Astrocyte (in vitro differentiated cells and primary cell): ENCODE measurements around the gene BCAS1. TPM values are rescaled to one million over a fixed set of nuclear protein-coding genes. Genes with fewer than 3 reads are reported as not detected.

Experiments used
- DNase-seq: peaks from one replicate; pipeline ENCODE4 v3.0.0-alpha.2; 2010; ENCODE audit warnings: low read depth
- FAIRE-seq: peaks from 2 replicates; lab custom pipeline; 2011; peaks lifted over from hg19 to GRCh38; lab: Jason Lieb, UNC
- H2AFZ ChIP-seq: 2 replicates; pipeline ENCODE4 v1.6.0; 2012; ENCODE audit warnings: low read depth, low read length, inconsistent platforms
- H3K27ac ChIP-seq: 2 replicates; pipeline ENCODE4 v1.5.1; 2011; ENCODE audit warnings: low read depth, low read length, inconsistent platforms
- H3K27me3 ChIP-seq: 2 replicates; pipeline ENCODE4 v1.6.0; 2011; ENCODE audit warnings: low read length, inconsistent platforms; ENCODE audit not compliant: insufficient read depth
- H3K36me3 ChIP-seq: 2 replicates; pipeline ENCODE4 v1.5.1; 2011; ENCODE audit warnings: low read length, inconsistent platforms; ENCODE audit not compliant: insufficient read depth
- H3K4me1 ChIP-seq: 2 replicates; pipeline ENCODE4 v1.5.1; 2011; ENCODE audit warnings: low read length, inconsistent platforms; ENCODE audit not compliant: insufficient read depth
- H3K4me2 ChIP-seq: 2 replicates; pipeline ENCODE4 v1.6.0; 2012; ENCODE audit warnings: low read length, inconsistent platforms
- H3K4me3 ChIP-seq: 2 replicates; pipeline ENCODE4 v1.5.1; 2011; ENCODE audit warnings: low read depth, mild to moderate bottlenecking, low read length, inconsistent platforms; ENCODE audit not compliant: insufficient read depth
- H3K79me2 ChIP-seq: 2 replicates; pipeline ENCODE4 v1.6.0; 2012; ENCODE audit warnings: mild to moderate bottlenecking, low read length, inconsistent platforms; ENCODE audit not compliant: insufficient read depth
- H3K9ac ChIP-seq: 2 replicates; pipeline ENCODE4 v1.6.0; 2012; ENCODE audit warnings: mild to moderate bottlenecking, low read length, inconsistent platforms
- H3K9me3 ChIP-seq: 2 replicates; pipeline ENCODE4 v1.5.1; 2012; ENCODE audit warnings: low read depth, mild to moderate bottlenecking, low read length, inconsistent platforms; ENCODE audit not compliant: insufficient read depth
- H4K20me1 ChIP-seq: 2 replicates; pipeline ENCODE4 v1.6.0; 2012; ENCODE audit warnings: low read length, inconsistent platforms; ENCODE audit not compliant: insufficient read depth
- H3K27ac Mint-ChIP-seq: one replicate; pipeline ENCODE4 v1.8.0; 2021; ENCODE audit warnings: mild to moderate bottlenecking, mixed read lengths; ENCODE audit not compliant: unreplicated experiment
- H3K27me3 Mint-ChIP-seq: one replicate; pipeline ENCODE4 v1.8.0; 2021; ENCODE audit warnings: low read depth, mixed read lengths; ENCODE audit not compliant: unreplicated experiment
- H3K36me3 Mint-ChIP-seq: one replicate; pipeline ENCODE4 v1.8.0; 2021; ENCODE audit warnings: low read depth, mixed read lengths; ENCODE audit not compliant: unreplicated experiment
- H3K4me1 Mint-ChIP-seq: one replicate; pipeline ENCODE4 v1.8.0; 2021; ENCODE audit warnings: low read depth, mixed read lengths; ENCODE audit not compliant: unreplicated experiment
- H3K4me3 Mint-ChIP-seq: one replicate; pipeline ENCODE4 v1.8.0; 2021; ENCODE audit warnings: mild to moderate bottlenecking, moderate library complexity, mixed read lengths; ENCODE audit not compliant: unreplicated experiment
- H3K9me3 Mint-ChIP-seq: one replicate; pipeline ENCODE4 v1.8.0; 2021; ENCODE audit warnings: mild to moderate bottlenecking, mixed read lengths; ENCODE audit not compliant: unreplicated experiment
- EZH2 ChIP-seq: IDR thresholded peaks from 2 replicates; pipeline ENCODE4 v1.6.1; 2012; ENCODE audit warnings: mild to moderate bottlenecking, low read length, inconsistent platforms; ENCODE audit not compliant: insufficient read depth
- total RNA-seq: library from RNA; stranded (reverse); gene quantifications from 2 replicates; pipeline ENCODE4 v1.2.1, GENCODE V29; 2021
- TF ChIP-seq, protein P1 (sequence below): IDR thresholded peaks from 2 replicates; pipeline ENCODE4 v1.5.1; 2011; ENCODE audit warnings: low read depth, mild to moderate bottlenecking, inconsistent platforms, low read length, moderate library complexity; ENCODE audit not compliant: insufficient read depth

BCAS1 gene
- total RNA-seq, 1 donor from 2014 or later = not detected

DNA sequence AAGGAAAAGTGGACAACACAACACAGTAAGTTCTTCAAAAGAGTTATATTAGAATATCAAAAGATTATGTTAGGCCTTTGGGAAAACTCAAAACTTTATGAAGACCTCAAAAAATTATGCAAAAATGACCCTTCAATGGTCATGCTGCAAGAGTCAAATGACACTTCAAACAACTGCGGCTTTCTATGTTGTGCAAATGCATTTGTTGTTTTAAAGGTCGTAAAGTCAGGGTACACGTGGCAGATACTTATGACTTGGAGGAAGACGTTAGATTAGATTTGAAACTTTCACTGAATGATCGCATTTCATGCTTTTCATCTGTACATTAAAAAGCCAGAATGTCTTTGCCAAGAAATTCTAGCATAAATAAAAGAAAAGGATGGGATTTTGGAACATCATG is 31.4 kb downstream of the BCAS1 start:
- FAIRE-seq = no peak
- peaks cover 5% of the 10 kb centered on the region for H3K9me3 Mint-ChIP-seq

DNA sequence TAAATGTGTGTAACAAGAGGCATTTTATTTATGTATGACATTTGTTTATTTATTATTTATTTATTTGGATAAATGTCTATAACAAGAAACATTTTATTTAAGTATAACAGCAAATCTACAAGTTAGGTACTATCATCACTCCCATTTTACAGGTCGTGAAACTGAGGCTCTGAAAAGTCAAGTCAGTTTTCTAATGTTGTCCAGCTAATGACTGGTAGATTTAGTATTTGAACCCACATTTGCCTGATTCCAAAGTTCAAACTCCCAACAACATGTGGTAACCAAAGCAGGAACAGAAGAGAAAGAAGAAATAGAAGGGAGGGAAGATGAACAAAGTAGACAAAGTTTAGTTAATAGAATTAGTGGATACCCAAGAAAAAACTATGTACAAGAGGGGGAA is 32.9 kb downstream of the BCAS1 start:
- no peak for FAIRE-seq

More for the DNA sequence above, 31.4 kb downstream of the BCAS1 start:
- Histone ChIP-seq H2AFZ (no peak overlapping the region), H4K20me1 (no peaks in the 10 kb centered on the region), H3K27ac (no peak overlapping the region), H3K4me2 (no peak overlapping the region), H3K9ac (no peak overlapping the region), H3K9me3 (no peaks in the 10 kb centered on the region), H3K27me3 (no peaks in the 10 kb centered on the region), H3K79me2 (no peaks in the 10 kb centered on the region), H3K4me3 (no peak overlapping the region), H3K36me3 (no peaks in the 10 kb centered on the region), H3K4me1 (no peaks in the 10 kb centered on the region)
- Mint-ChIP-seq H3K27me3 (no peaks in the 10 kb centered on the region), H3K27ac (no peak overlapping the region), H3K4me3 (no peak overlapping the region), H3K36me3 (no peaks in the 10 kb centered on the region), H3K4me1 (peaks cover 2% of the 10 kb centered on the region)
- DNase-seq = no peak
- no peak for TF ChIP-seq EZH2
- TF ChIP-seq, protein P1, sequence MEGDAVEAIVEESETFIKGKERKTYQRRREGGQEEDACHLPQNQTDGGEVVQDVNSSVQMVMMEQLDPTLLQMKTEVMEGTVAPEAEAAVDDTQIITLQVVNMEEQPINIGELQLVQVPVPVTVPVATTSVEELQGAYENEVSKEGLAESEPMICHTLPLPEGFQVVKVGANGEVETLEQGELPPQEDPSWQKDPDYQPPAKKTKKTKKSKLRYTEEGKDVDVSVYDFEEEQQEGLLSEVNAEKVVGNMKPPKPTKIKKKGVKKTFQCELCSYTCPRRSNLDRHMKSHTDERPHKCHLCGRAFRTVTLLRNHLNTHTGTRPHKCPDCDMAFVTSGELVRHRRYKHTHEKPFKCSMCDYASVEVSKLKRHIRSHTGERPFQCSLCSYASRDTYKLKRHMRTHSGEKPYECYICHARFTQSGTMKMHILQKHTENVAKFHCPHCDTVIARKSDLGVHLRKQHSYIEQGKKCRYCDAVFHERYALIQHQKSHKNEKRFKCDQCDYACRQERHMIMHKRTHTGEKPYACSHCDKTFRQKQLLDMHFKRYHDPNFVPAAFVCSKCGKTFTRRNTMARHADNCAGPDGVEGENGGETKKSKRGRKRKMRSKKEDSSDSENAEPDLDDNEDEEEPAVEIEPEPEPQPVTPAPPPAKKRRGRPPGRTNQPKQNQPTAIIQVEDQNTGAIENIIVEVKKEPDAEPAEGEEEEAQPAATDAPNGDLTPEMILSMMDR = no peak

DNA sequence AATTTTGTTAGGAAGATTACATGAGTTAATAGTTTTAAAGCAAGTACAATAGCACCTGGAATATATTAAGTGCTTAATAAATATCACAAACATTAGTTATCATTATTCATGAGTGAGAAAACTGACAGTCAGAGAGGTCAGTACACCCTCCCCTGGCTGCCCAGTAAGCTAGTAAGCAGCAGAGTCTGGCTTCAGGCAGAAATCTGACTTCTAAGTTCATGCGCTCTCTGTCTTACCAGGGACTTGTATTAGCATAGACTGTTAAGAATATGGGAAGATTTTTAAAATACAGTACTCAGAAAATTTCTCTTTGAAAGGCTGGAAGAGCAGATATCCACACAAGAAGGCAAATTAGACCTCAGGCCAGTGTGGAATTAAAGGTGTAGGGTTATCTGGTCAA is 40.8 kb downstream of the BCAS1 start:
- peaks cover 20% of the 10 kb centered on the region for H3K4me1 Mint-ChIP-seq
- Histone ChIP-seq H3K27ac (no peak overlapping the region), H3K9ac (no peak overlapping the region), H3K79me2 (no peaks in the 10 kb centered on the region), H3K9me3 (no peaks in the 10 kb centered on the region), H3K4me3 (no peak overlapping the region), H3K27me3 (no peaks in the 10 kb centered on the region), H3K36me3 (no peaks in the 10 kb centered on the region), H3K4me2 (no peak overlapping the region), H4K20me1 (no peaks in the 10 kb centered on the region), H2AFZ (no peak overlapping the region), H3K4me1 (peaks cover 6% of the 10 kb centered on the region)
- H3K36me3 Mint-ChIP-seq = no peaks in the 10 kb centered on the region
- no peak overlapping the region for H3K4me3 Mint-ChIP-seq
- H3K27ac Mint-ChIP-seq = no peak overlapping the region
- peaks cover 10% of the 10 kb centered on the region for H3K9me3 Mint-ChIP-seq
- TF ChIP-seq, protein P1 = no peak
- TF ChIP-seq EZH2 = no peak
- H3K27me3 Mint-ChIP-seq = peaks cover 3% of the 10 kb centered on the region
- DNase-seq (no peak), FAIRE-seq (no peak)

More for the DNA sequence above, 32.9 kb downstream of the BCAS1 start:
- H3K4me2 ChIP-seq = no peak overlapping the region
- H3K9ac ChIP-seq = no peak overlapping the region
- no peak for TF ChIP-seq EZH2
- TF ChIP-seq, protein P1 = no peak
- H2AFZ ChIP-seq = no peak overlapping the region
- H4K20me1 ChIP-seq = no peaks in the 10 kb centered on the region
- Mint-ChIP-seq H3K27ac (no peak overlapping the region), H3K4me3 (no peak overlapping the region), H3K4me1 (no peaks in the 10 kb centered on the region), H3K27me3 (no peaks in the 10 kb centered on the region), H3K9me3 (peaks cover 11% of the 10 kb centered on the region), H3K36me3 (no peaks in the 10 kb centered on the region)
- no peaks in the 10 kb centered on the region for H3K36me3 ChIP-seq
- H3K9me3 ChIP-seq = no peaks in the 10 kb centered on the region
- H3K79me2 ChIP-seq = no peaks in the 10 kb centered on the region
- H3K4me3 ChIP-seq = no peak overlapping the region
- H3K27me3 ChIP-seq = no peaks in the 10 kb centered on the region
- no peaks in the 10 kb centered on the region for H3K4me1 ChIP-seq
- H3K27ac ChIP-seq = no peak overlapping the region
- DNase-seq = no peak
